ENCODE measurements around the gene PSMD2. TPM values are rescaled to one million over a fixed set of nuclear protein-coding genes. Genes with fewer than 3 reads are reported as not detected.

The PSMD2 gene
- total and polyA plus RNA-seq, 4 donors = 77.5 to 213 (median 161) TPM

DNA sequence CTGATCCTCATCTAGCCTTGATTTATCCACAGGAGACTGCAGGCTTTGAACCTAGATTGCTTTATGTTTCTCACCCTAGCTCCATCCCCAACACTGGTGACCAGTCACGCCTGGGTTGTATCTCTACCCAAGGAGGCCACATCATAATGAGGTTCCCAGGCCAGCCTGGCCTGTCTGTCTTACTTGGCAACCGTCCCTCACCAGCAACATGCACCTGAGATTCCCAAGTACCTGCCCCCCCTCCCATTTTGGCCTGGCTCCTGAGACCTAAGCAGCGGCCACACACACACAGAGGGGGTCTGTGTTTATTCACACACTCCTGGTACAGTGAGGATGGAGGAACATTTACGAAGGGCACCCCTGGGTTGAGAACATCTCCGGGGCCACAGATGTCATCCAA, 40.1 kb upstream of the PSMD2 start (continued):
- no peak for TF ChIP-seq JUND (IDR thresholded peaks at IDR 0.05)

DNA sequence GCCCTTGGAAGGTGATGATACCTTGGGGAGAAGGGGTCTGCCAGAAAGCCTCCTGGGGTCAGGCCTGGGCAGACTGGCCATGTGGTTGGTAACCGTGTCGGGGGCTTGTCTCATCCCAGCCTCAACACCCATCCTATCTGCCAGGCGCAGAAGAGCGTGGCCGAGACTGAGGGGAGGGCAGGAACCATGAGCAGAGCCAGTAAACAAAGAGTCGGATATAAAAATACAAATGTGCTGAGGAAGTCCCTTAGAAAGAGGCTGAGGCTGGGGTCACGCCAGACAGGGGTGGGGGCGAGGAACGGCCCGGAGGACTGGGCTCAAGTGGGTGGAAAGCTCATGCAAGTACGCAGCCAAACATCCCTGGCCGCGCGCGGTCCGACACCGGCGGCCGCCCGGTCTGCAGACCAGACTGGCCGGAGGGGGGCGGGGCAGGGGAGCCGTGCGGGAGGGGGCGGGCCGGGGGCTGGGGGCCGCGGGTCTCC, 39.6 kb upstream of the PSMD2 start:
- 22% methylated on average over 28 of the region's 28 CpGs for WGBS
- H3K27me3 ChIP-seq (ENCODE audit: control insufficient read depth in 4 of 4, insufficient read depth in 4 of 4, low read length in 3 of 4) = no peaks in the 10 kb centered on the region

More for the DNA sequence above, 39.6 kb upstream of the PSMD2 start:
- Histone ChIP-seq H3K9me3 (ENCODE audit: control insufficient read depth in 4 of 4, low read length in 3 of 4) (no peaks in the 10 kb centered on the region), H3K4me3 (ENCODE audit: low read depth in 1 of 3, low read length in 3 of 3) (peak overlapping the region in 1 of 3 donors; percentile 67), H3K27ac (ENCODE audit: low read depth in 1 of 2, low read length in 2 of 2) (no peak overlapping the region), H3K4me1 (ENCODE audit: control insufficient read depth in 4 of 4, insufficient read depth in 4 of 4, low read length in 3 of 4) (peaks cover 9 to 29% (median 14%) of the 10 kb centered on the region in 4 donors), H3K36me3 (ENCODE audit: control insufficient read depth in 4 of 4, insufficient read depth in 3 of 4, low read depth in 1 of 4, low read length in 3 of 4) (peaks cover 0 to 5% (median 0%) of the 10 kb centered on the region in 4 donors), H3K9ac (ENCODE audit: low read depth in 1 of 2, low read length in 2 of 2) (no peak overlapping the region)
- no peak for DNase-seq (ENCODE audit: low spot score)
- TF ChIP-seq, protein P1, sequence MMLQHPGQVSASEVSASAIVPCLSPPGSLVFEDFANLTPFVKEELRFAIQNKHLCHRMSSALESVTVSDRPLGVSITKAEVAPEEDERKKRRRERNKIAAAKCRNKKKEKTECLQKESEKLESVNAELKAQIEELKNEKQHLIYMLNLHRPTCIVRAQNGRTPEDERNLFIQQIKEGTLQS (IDR thresholded peaks at IDR 0.05) = no peak
- TF ChIP-seq, protein P2, sequence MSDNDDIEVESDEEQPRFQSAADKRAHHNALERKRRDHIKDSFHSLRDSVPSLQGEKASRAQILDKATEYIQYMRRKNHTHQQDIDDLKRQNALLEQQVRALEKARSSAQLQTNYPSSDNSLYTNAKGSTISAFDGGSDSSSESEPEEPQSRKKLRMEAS (IDR thresholded peaks at IDR 0.05) = no peak
- no peak for TF ChIP-seq FOXA2 (IDR thresholded peaks at IDR 0.05)
- no peak for TF ChIP-seq HNF4G (IDR thresholded peaks at IDR 0.05)
- TF ChIP-seq FOXA1 (IDR thresholded peaks at IDR 0.05) = no peak
- TF ChIP-seq, protein P3, sequence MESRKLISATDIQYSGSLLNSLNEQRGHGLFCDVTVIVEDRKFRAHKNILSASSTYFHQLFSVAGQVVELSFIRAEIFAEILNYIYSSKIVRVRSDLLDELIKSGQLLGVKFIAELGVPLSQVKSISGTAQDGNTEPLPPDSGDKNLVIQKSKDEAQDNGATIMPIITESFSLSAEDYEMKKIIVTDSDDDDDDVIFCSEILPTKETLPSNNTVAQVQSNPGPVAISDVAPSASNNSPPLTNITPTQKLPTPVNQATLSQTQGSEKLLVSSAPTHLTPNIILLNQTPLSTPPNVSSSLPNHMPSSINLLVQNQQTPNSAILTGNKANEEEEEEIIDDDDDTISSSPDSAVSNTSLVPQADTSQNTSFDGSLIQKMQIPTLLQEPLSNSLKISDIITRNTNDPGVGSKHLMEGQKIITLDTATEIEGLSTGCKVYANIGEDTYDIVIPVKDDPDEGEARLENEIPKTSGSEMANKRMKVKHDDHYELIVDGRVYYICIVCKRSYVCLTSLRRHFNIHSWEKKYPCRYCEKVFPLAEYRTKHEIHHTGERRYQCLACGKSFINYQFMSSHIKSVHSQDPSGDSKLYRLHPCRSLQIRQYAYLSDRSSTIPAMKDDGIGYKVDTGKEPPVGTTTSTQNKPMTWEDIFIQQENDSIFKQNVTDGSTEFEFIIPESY (IDR thresholded peaks at IDR 0.05) = no peak
- TF ChIP-seq TAF1 (conservative IDR thresholded peaks at IDR 0.05) = no peak
- TF ChIP-seq SP1 (IDR thresholded peaks at IDR 0.05) = no peak
- TF ChIP-seq HNF4A (conservative IDR thresholded peaks at IDR 0.05) = no peak
- no peak for TF ChIP-seq GABPA (IDR thresholded peaks at IDR 0.05 in 1 of 2, conservative IDR thresholded peaks at IDR 0.05 in 1 of 2)
- TF ChIP-seq, protein P4, sequence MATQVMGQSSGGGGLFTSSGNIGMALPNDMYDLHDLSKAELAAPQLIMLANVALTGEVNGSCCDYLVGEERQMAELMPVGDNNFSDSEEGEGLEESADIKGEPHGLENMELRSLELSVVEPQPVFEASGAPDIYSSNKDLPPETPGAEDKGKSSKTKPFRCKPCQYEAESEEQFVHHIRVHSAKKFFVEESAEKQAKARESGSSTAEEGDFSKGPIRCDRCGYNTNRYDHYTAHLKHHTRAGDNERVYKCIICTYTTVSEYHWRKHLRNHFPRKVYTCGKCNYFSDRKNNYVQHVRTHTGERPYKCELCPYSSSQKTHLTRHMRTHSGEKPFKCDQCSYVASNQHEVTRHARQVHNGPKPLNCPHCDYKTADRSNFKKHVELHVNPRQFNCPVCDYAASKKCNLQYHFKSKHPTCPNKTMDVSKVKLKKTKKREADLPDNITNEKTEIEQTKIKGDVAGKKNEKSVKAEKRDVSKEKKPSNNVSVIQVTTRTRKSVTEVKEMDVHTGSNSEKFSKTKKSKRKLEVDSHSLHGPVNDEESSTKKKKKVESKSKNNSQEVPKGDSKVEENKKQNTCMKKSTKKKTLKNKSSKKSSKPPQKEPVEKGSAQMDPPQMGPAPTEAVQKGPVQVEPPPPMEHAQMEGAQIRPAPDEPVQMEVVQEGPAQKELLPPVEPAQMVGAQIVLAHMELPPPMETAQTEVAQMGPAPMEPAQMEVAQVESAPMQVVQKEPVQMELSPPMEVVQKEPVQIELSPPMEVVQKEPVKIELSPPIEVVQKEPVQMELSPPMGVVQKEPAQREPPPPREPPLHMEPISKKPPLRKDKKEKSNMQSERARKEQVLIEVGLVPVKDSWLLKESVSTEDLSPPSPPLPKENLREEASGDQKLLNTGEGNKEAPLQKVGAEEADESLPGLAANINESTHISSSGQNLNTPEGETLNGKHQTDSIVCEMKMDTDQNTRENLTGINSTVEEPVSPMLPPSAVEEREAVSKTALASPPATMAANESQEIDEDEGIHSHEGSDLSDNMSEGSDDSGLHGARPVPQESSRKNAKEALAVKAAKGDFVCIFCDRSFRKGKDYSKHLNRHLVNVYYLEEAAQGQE (IDR thresholded peaks at IDR 0.05) = no peak
- TF ChIP-seq JUND (IDR thresholded peaks at IDR 0.05) = no peak
- TF ChIP-seq YY1 (IDR thresholded peaks at IDR 0.05) = no peak
- no peak for TF ChIP-seq RXRA (IDR thresholded peaks at IDR 0.05)
- TF ChIP-seq RAD21 (IDR thresholded peaks at IDR 0.05) = no peak
- no peak for TF ChIP-seq EGR1 (IDR thresholded peaks at IDR 0.05; ENCODE audit: low read depth in 2 of 2)
- no peak for TF ChIP-seq NR2F2 (IDR thresholded peaks at IDR 0.05)
- TF ChIP-seq, protein P5, sequence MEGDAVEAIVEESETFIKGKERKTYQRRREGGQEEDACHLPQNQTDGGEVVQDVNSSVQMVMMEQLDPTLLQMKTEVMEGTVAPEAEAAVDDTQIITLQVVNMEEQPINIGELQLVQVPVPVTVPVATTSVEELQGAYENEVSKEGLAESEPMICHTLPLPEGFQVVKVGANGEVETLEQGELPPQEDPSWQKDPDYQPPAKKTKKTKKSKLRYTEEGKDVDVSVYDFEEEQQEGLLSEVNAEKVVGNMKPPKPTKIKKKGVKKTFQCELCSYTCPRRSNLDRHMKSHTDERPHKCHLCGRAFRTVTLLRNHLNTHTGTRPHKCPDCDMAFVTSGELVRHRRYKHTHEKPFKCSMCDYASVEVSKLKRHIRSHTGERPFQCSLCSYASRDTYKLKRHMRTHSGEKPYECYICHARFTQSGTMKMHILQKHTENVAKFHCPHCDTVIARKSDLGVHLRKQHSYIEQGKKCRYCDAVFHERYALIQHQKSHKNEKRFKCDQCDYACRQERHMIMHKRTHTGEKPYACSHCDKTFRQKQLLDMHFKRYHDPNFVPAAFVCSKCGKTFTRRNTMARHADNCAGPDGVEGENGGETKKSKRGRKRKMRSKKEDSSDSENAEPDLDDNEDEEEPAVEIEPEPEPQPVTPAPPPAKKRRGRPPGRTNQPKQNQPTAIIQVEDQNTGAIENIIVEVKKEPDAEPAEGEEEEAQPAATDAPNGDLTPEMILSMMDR (IDR thresholded peaks at IDR 0.05; ENCODE audit: low read depth, low read length, missing input control) = no peak
